Choroid plexus epithelial cell (primary cell): ENCODE results near the gene OR51B2.
"Not testable (repeated sequence)": the region's sequence is repeated elsewhere in the genome, so short reads cannot be mapped to it uniquely, and the experiment has no call there.

Experiments used
- DNase-seq: peaks from one replicate; pipeline ENCODE4 v3.0.0-alpha.2; 2010; ENCODE audit warnings: low read depth
- H3K4me3 ChIP-seq: 2 replicates; pipeline ENCODE4 v1.5.1; 2011; ENCODE audit warnings: low read depth, mild to moderate bottlenecking, control low read depth, low read length, moderate library complexity
- CTCF ChIP-seq: conservative IDR thresholded peaks from 2 replicates; pipeline ENCODE4 v1.5.1; 2011; ENCODE audit warnings: low read depth, mild to moderate bottlenecking, control low read depth, inconsistent platforms, low read length, moderate library complexity

The OR51B2 gene

DNA sequence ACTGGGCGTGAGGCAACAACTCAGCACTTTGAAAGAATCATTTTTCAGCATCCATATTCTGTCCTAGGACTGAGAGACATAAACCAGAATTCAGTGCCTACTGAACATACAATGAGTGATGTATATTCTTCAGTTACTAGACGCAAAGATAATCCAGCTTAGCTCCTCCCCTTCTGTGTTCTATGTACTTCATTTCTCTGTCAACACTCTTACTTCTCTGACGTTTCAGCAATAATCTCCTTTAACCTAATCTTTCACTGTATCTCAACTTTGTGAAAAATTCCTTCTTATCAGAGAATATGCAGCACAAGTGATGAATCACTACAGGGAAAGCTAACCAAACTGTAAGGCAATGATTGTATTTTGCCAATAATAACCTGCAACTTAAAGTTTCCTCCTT, 21.7 kb upstream of the OR51B2 start:
- TF ChIP-seq CTCF: no peak
- peak; percentile 59 for DNase-seq

DNA sequence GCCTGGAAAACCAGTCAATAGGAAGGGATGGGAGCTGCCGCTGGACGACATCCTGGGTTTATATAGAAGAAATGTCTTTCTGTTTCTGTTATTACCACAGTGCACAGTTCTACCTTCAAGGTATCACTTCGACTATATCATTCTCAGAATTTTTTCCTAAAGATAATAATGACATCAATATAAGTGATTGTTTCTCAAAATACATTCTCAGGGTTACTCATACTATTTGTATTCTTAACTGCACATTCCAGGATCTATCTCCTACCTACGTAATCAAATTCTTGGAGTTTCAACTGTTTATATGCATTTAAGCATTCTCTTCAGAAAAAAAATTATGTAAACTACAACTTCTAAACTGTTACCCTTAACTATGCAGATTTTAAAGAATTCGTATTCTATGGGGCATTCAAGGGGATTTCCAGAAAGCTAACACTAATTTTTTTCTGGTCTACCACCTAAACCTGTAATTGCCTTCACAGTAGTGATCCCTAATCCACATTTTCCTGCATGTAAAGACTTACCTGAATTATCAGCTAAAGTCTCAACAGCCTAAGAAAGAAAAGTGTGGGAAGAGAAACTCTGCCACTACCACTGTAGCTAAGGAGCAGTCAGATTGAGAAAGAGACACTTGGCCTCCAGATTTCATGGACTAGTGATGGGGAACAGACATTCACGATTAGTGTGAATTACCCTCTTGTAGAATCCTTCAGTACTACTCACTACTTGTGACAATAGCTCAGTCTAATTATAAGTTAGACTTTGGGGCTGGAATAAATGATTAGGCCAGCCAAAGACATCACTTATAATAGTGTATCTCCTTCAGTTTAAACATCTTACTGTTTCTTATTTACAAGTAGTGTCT, 19.6 kb upstream of the OR51B2 start, which contains the start of gene OR51B5:
OR51B5 (minus strand) TSS at position 51 of the 862 bp plus-strand sequence; CDS start at position 51, 0 bp downstream.
- no peak within 1 kb of the TSS for H3K4me3 ChIP-seq
- DNase-seq: peak; percentile 59
- TF ChIP-seq CTCF: no peak

More for the DNA sequence above, 21.7 kb upstream of the OR51B2 start:
- H3K4me3 ChIP-seq: no peak overlapping the region

DNA sequence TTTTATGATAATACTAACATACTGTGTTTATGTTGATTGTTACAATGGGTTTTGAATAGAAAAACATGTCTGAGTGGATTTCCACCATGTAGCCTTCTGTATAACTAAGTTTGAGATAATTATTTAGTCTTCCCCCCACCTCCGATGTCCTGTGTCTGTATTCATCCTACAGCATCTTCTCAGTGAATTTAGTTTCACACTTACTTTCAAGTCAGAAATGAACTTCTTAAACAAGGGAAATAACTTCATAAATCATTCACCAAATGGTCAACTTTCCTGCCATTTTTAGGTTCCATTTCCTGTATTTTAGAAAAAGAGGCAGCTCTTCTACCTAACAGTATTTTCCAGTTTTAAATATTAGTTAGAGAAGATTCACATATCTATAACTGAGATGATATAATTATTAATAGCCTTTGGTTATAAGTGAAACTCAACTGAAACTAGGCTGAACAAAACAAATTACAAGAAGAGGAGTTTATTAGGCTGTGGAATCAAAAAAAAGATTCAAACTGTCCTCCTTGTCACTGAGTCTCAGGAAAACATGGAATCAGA, 15.8 kb upstream of the OR51B2 start:
- TF ChIP-seq CTCF: no peak
- DNase-seq: no peak
- H3K4me3 ChIP-seq: no peak overlapping the region

- DNase-seq, H3K4me3 ChIP-seq: not testable (repeated sequence)
These were observed 13.2 kb upstream of the OR51B2 start for GRCh38 chr11:5337253-5337652.

DNA sequence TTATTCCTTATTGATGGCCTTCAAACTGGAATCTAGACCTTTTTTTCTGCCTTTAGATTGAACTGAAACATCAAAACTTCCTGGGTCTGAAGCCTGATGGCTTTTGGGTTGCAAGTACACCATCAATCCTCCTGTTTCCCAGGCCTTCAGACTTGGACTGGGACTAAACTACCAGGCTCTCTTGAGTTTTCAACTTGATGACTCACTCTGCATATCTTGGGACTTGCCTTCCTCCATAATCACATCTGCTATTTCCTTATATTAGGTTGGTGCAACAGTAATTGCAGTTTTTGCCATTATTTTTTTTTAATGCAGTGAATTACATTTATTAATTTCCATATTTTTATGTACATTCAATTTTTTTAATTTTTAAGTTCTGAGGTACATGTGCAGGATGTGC, 12.2 kb upstream of the OR51B2 start:
- no peak for TF ChIP-seq CTCF
- no peak overlapping the region for H3K4me3 ChIP-seq
- DNase-seq: peak; percentile 56

DNA sequence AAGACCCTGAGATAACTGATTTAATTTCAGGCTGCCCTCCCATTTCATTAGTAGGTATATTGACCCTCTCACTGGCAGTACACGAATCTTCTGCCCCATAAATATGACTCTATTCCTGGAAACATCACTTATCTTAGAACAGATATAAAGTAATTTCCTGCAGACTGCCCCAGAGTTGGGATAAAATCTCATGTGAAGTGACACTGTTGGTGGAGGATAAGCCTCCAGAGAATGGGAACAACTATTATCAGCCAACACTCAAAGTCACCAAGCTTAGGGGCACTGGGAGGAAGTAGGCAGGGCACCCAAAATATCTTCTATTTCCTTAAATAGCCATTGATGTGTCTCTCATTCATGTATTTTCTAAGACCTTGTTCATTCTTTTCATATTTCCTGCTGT, 11.1 kb upstream of the OR51B2 start:
- DNase-seq: no peak
- no peak for TF ChIP-seq CTCF
- no peak overlapping the region for H3K4me3 ChIP-seq

DNA sequence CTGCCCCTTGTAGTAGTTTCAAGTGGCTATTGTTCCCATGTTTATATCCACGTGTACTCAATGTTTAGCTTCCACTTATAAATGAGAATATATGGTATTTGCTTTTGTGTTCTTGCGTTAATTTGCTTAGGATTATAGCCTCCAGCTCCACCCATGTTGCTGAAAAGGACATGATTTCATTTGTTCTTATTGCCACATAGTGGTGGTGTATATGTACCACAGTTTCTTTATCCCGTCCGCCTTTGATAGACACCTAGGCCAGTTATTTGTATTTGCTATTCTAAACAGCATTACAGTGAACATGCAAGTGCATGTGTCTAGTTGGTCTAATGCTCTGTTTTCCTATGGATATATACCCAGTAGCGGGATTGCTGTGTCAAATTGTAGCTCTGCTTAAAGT, 6.8 kb downstream of the OR51B2 start:
- peak; percentile 11 for DNase-seq
- TF ChIP-seq CTCF: no peak
- H3K4me3 ChIP-seq: no peak overlapping the region

GRCh38 chr11:5313326-5314023, 10.6 kb downstream of the OR51B2 start:
- H3K4me3 ChIP-seq, DNase-seq: not testable (repeated sequence)
